ENCODE measurements around the gene CROCC2. TPM values are rescaled to one million over a fixed set of nuclear protein-coding genes. Genes with fewer than 3 reads are reported as not detected.

CROCC2 gene
- total and polyA plus RNA-seq, 2 of the 13 experiments (the other 11 are each of a cell fraction or from before 2014, with no cell fraction given) = not detected

- 20% methylated on average over 6 of the region's 6 CpGs for WGBS (ENCODE audit: low lambda C conversion rate)
- no peaks in the 10 kb centered on the region for H3K79me2 ChIP-seq (ENCODE audit: insufficient read depth, low read length)
- H2AFZ ChIP-seq (ENCODE audit: low read length) = no peak overlapping the region
- ATAC-seq (no peak), DNase-seq (ENCODE audit: low spot score) (no peak), FAIRE-seq (no peak)
- H3K9ac ChIP-seq (ENCODE audit: insufficient read depth, low read depth, low read length) = no peak overlapping the region
- intact Hi-C loops (cut with micrococcal nuclease; ENCODE audit: unreplicated experiment) = loop anchor here (1.0 to 10.0 kb wide), 2 partner anchors 74 to 1784 kb away; no protein-coding TSS in a partner anchor
- no peaks in the 10 kb centered on the region for H3K36me3 ChIP-seq (replicated peaks in 1 of 2; ENCODE audit: control insufficient read depth in 1 of 2, insufficient read depth in 2 of 2, low read length in 2 of 2)
- H3K9me3 ChIP-seq (ENCODE audit: low read length) = no peaks in the 10 kb centered on the region
- H3K4me2 ChIP-seq (ENCODE audit: low read depth, low read length) = no peak overlapping the region
- H3K4me1 ChIP-seq (ENCODE audit: insufficient read depth, low read length) = peaks cover 59% of the 10 kb centered on the region
- CTCF ChIA-PET (ENCODE audit: low intra/inter-chr PET ratio, low total read pairs) = interaction anchor here (2.4 to 3.8 kb wide), 3 partner anchors 74 to 137 kb away, joined by 11 to 20 read pairs (median 19); no protein-coding TSS in a partner anchor
- TF ChIP-seq, protein P1, sequence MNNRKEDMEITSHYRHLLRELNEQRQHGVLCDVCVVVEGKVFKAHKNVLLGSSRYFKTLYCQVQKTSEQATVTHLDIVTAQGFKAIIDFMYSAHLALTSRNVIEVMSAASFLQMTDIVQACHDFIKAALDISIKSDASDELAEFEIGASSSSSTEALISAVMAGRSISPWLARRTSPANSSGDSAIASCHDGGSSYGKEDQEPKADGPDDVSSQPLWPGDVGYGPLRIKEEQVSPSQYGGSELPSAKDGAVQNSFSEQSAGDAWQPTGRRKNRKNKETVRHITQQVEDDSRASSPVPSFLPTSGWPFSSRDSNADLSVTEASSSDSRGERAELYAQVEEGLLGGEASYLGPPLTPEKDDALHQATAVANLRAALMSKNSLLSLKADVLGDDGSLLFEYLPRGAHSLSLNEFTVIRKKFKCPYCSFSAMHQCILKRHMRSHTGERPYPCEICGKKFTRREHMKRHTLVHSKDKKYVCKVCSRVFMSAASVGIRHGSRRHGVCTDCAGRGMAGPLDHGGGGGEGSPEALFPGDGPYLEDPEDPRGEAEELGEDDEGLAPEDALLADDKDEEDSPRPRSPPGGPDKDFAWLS (CRISPR knock-in tag; IDR thresholded peaks at IDR 0.05; ENCODE audit: borderline replicate concordance) = no peak
- TF ChIP-seq ZNF451 (CRISPR knock-in tag; IDR thresholded peaks at IDR 0.05) (0 out of 2 replicates have a peak, but pooled peaks have one; percentile 5), NFYC (CRISPR knock-in tag; IDR thresholded peaks at IDR 0.05) (no peak)
- H3K27me3 ChIP-seq (ENCODE audit: control insufficient read depth in 1 of 2, insufficient read depth in 2 of 2, low read length in 2 of 2) = peaks cover 25 to 76% of the 10 kb centered on the region in 2 experiments
- no TSS peak for BruUV-seq (replicated peaks)
- H3K4me3 ChIP-seq (replicated peaks in 1 of 3; ENCODE audit: insufficient read depth in 1 of 3, low read depth in 2 of 3, low read length in 3 of 3) = no peak overlapping the region
- in situ Hi-C loops (cut with HindIII; ENCODE audit: extremely low pct_ligation_motif_present, low pct_unique_long_range_greater_than_20kb) = loop anchor here (5.0 kb wide), 1 partner anchor 71 kb away; no protein-coding TSS in a partner anchor
- no peak overlapping the region for H3K27ac ChIP-seq (ENCODE audit: extremely low read length, insufficient read depth, low read length)
- POLR2A ChIA-PET = no interaction called here
- H4K20me1 ChIP-seq (ENCODE audit: insufficient read depth, low read length) = no peaks in the 10 kb centered on the region; the same call in 1 of the 2 replicates
Measured at GRCh38 chr2:240988571-240989271, 82.6 kb downstream of the CROCC2 start.

All from HepG2 (cell line).